Measurements from ENCODE around the gene HLCS.

GRCh38 chr21:36706951-36707762 lies 259.3 kb downstream of the HLCS start:
- TF ChIP-seq CTCF (IDR thresholded peaks at IDR 0.05; ENCODE audit: poor library complexity) (peak; percentile 28), EZH2phosphoT487 (IDR thresholded peaks at IDR 0.05; ENCODE audit: low read depth, severe bottlenecking, unreplicated experiment) (peak; percentile 71)
